Measurements from ENCODE around the gene PDX1. TPM values are rescaled to one million over a fixed set of nuclear protein-coding genes. Genes with fewer than 3 reads are reported as not detected.

The PDX1 gene
- total and polyA plus RNA-seq, 8 donors: not detected

GRCh38 chr13:27968316-27969081, 48.7 kb downstream of the PDX1 start:
- Histone ChIP-seq H3K27ac (no peak overlapping the region), H3K4me1 (peaks cover 0 to 26% of the 10 kb centered on the region in 2 donors), H3K36me3 (no peaks in the 10 kb centered on the region), H3K27me3 (peaks cover 97 to 100% of the 10 kb centered on the region in 2 donors), H3K4me3 (no peak overlapping the region), H3K9me3 (no peaks in the 10 kb centered on the region)
- no peak for TF ChIP-seq CTCF (IDR thresholded peaks at IDR 0.05)
- DNase-seq (no peak), ATAC-seq (no peak)
- intact Hi-C loops (cut with DNase I): no loop called here

- no peak for TF ChIP-seq CTCF (IDR thresholded peaks at IDR 0.05)
- DNase-seq (no peak), ATAC-seq (no peak)
- Histone ChIP-seq H3K27me3 (peaks cover 96 to 100% of the 10 kb centered on the region in 2 donors), H3K4me1 (peaks cover 0 to 26% of the 10 kb centered on the region in 2 donors), H3K27ac (no peak within 1 kb of the TSS), H3K9me3 (no peaks in the 10 kb centered on the region), H3K36me3 (no peaks in the 10 kb centered on the region), H3K4me3 (no peak within 1 kb of the TSS)
- intact Hi-C loops (cut with DNase I): no loop called here
Observed at GRCh38 chr13:27969082-27969865, 49.5 kb downstream of the PDX1 start, which contains the start of gene CDX2. TSS of gene CDX2 (minus strand) at chr13:27969315. CDS start at chr13:27969006, 309 bp downstream.

GRCh38 chr13:27969866-27970229, 50.0 kb downstream of the PDX1 start:
- no peak for TF ChIP-seq CTCF (IDR thresholded peaks at IDR 0.05)
- H3K27ac ChIP-seq: no peak overlapping the region
- DNase-seq: no peak
- ATAC-seq: no peak
- peaks cover 0 to 26% of the 10 kb centered on the region in 2 donors for H3K4me1 ChIP-seq
- no peaks in the 10 kb centered on the region for H3K36me3 ChIP-seq
- no peak overlapping the region for H3K4me3 ChIP-seq
- intact Hi-C loops (cut with DNase I): no loop called here
- peaks cover 96 to 100% of the 10 kb centered on the region in 2 donors for H3K27me3 ChIP-seq
- no peaks in the 10 kb centered on the region for H3K9me3 ChIP-seq

- no peak for TF ChIP-seq CTCF (IDR thresholded peaks at IDR 0.05)
- H3K36me3 ChIP-seq: no peaks in the 10 kb centered on the region
- ATAC-seq (no peak), DNase-seq (no peak)
- H3K4me1 ChIP-seq: peaks cover 0 to 26% of the 10 kb centered on the region in 2 donors
- H3K4me3 ChIP-seq: no peak overlapping the region
- no peaks in the 10 kb centered on the region for H3K9me3 ChIP-seq
- intact Hi-C loops (cut with DNase I): no loop called here
- H3K27me3 ChIP-seq: peaks cover 96 to 100% of the 10 kb centered on the region in 2 donors
- no peak overlapping the region for H3K27ac ChIP-seq
Observed at GRCh38 chr13:27970382-27971235, 50.8 kb downstream of the PDX1 start.
